Neural progenitor cell (in vitro differentiated cells): ENCODE data around the gene ZNRF1. TPM values are rescaled to one million over a fixed set of nuclear protein-coding genes. Genes with fewer than 3 reads are reported as not detected.

Source experiments
- DNase-seq: peaks from one replicate; pipeline ENCODE4 v3.0.0-alpha.2; 2016; ENCODE audit warnings: low spot score
- H2AFZ ChIP-seq: fragments of 200-600 bp; sonication (generic); replicated peaks from 2 replicates; pipeline ENCODE4 v1.6.1; 2016; ENCODE audit warnings: antibody characterized with exemption
- H3F3A ChIP-seq: fragments of 200-600 bp; sonication (generic); 2 replicates; pipeline ENCODE4 v1.6.1; 2016; ENCODE audit warnings: antibody characterized with exemption, low read depth
- H3K27ac ChIP-seq: fragments of 200-600 bp; sonication (generic); 2 replicates; pipeline ENCODE4 v1.5.1; 2016; ENCODE audit warnings: mild to moderate bottlenecking
- H3K27me3 ChIP-seq: fragments of 200-600 bp; sonication (generic); 2 replicates; pipeline ENCODE4 v1.6.1; 2016; ENCODE audit warnings: mild to moderate bottlenecking, moderate library complexity
- H3K36me3 ChIP-seq: fragments of 200-600 bp; sonication (generic); 2 replicates; pipeline ENCODE4 v1.5.1; 2016
- H3K4me1 ChIP-seq: fragments of 200-600 bp; sonication (generic); 2 replicates; pipeline ENCODE4 v1.6.1; 2016; ENCODE audit warnings: mixed run types
- H3K4me2 ChIP-seq: fragments of 200-600 bp; sonication (generic); 2 replicates; pipeline ENCODE4 v1.6.1; 2016
- H3K4me3 ChIP-seq: fragments of 200-600 bp; sonication (generic); 2 replicates; pipeline ENCODE4 v1.5.1; 2016
- H3K79me2 ChIP-seq: fragments of 200-600 bp; sonication (generic); 2 replicates; pipeline ENCODE4 v1.6.1; 2016; ENCODE audit warnings: low read depth
- H3K9ac ChIP-seq: fragments of 200-600 bp; sonication (generic); 2 replicates; pipeline ENCODE4 v1.6.1; 2016
- H3K9me3 ChIP-seq: fragments of 200-600 bp; sonication (generic); 2 replicates; pipeline ENCODE4 v1.5.1; 2016; ENCODE audit warnings: low read depth
- H4K20me1 ChIP-seq: fragments of 200-600 bp; sonication (generic); 2 replicates; pipeline ENCODE4 v1.6.1; 2016; ENCODE audit warnings: low read depth
- H3K27ac Mint-ChIP-seq: 3 replicates; pipeline ENCODE4 v1.8.0; 2021; ENCODE audit warnings: mixed read lengths
- H3K27me3 Mint-ChIP-seq: 2 replicates; pipeline ENCODE4 v1.8.0; 2022; ENCODE audit warnings: low read depth, mild to moderate bottlenecking, inconsistent platforms, moderate library complexity, mixed read lengths; ENCODE audit not compliant: insufficient read depth
- H3K36me3 Mint-ChIP-seq: 3 replicates; pipeline ENCODE4 v1.8.0; 2021; ENCODE audit warnings: mixed read lengths
- H3K4me1 Mint-ChIP-seq: 3 replicates; pipeline ENCODE4 v1.8.0; 2021; ENCODE audit warnings: mixed read lengths
- H3K4me3 Mint-ChIP-seq: 3 replicates; pipeline ENCODE4 v1.8.0; 2021; ENCODE audit warnings: mild to moderate bottlenecking, moderate library complexity, mixed read lengths
- H3K9me3 Mint-ChIP-seq: 3 replicates; pipeline ENCODE4 v1.8.0; 2020; ENCODE audit warnings: mixed read lengths
- CTCF ChIP-seq: fragments of 200-600 bp; sonication (generic); IDR thresholded peaks from 2 replicates; pipeline ENCODE4 v1.5.1; 2017; ENCODE audit warnings: antibody characterized with exemption, mild to moderate bottlenecking
- EZH2 ChIP-seq: fragments of 200-600 bp; sonication (generic); IDR thresholded peaks from 2 replicates; pipeline ENCODE4 v1.6.1; 2017; ENCODE audit warnings: antibody characterized with exemption, mild to moderate bottlenecking, moderate library complexity
- EZH2phosphoT487 ChIP-seq: fragments of 200-600 bp; sonication (generic); IDR thresholded peaks from 2 replicates; pipeline ENCODE4 v1.6.1; 2017; ENCODE audit warnings: antibody characterized with exemption
- total RNA-seq: library from RNA; depleted of rRNA; stranded (reverse); fragments of >200 nt; gene quantifications from 2 replicates; pipeline ENCODE4 v1.2.3, GENCODE V29; 2015; ENCODE audit warnings: low replicate concordance

The ZNRF1 gene
- total RNA-seq, 1 donor from 2014 or later: 9.3 TPM

GRCh38 chr16:74951206-74951605 is 47.6 kb upstream of the ZNRF1 start:
- peaks cover 38% of the 10 kb centered on the region for H3K36me3 Mint-ChIP-seq
- no peak overlapping the region for H3K27ac Mint-ChIP-seq
- no peak overlapping the region for H3K4me3 Mint-ChIP-seq
- no peak for TF ChIP-seq EZH2phosphoT487
- no peak for TF ChIP-seq EZH2
- TF ChIP-seq CTCF: no peak
- no peak overlapping the region for H3K4me2 ChIP-seq
- H3K27ac ChIP-seq: no peak overlapping the region
- H3K9me3 ChIP-seq: no peaks in the 10 kb centered on the region
- H3K4me1 Mint-ChIP-seq: peaks cover 7% of the 10 kb centered on the region
- no peak overlapping the region for H2AFZ ChIP-seq
- peaks cover 2% of the 10 kb centered on the region for H3K9me3 Mint-ChIP-seq
- no peak for DNase-seq
- H3K79me2 ChIP-seq: no peaks in the 10 kb centered on the region
- no peaks in the 10 kb centered on the region for H3K27me3 ChIP-seq
- H3K4me1 ChIP-seq: no peaks in the 10 kb centered on the region
- H3K9ac ChIP-seq: no peak overlapping the region
- H4K20me1 ChIP-seq: peaks cover 4% of the 10 kb centered on the region
- peaks cover 4% of the 10 kb centered on the region for H3K36me3 ChIP-seq
- H3F3A ChIP-seq: no peaks in the 10 kb centered on the region
- H3K27me3 Mint-ChIP-seq: peaks cover 2% of the 10 kb centered on the region
- no peak overlapping the region for H3K4me3 ChIP-seq

GRCh38 chr16:74951681-74952080 is 47.1 kb upstream of the ZNRF1 start:
- no peak overlapping the region for H2AFZ ChIP-seq
- TF ChIP-seq EZH2phosphoT487 (no peak), EZH2 (no peak), CTCF (no peak)
- no peak for DNase-seq
- H3K4me1 Mint-ChIP-seq: peaks cover 7% of the 10 kb centered on the region
- H4K20me1 ChIP-seq: peaks cover 4% of the 10 kb centered on the region
- no peaks in the 10 kb centered on the region for H3F3A ChIP-seq
- H3K27me3 ChIP-seq: no peaks in the 10 kb centered on the region
- H3K4me1 ChIP-seq: no peaks in the 10 kb centered on the region
- no peak overlapping the region for H3K9ac ChIP-seq
- peaks cover 4% of the 10 kb centered on the region for H3K36me3 ChIP-seq
- H3K27me3 Mint-ChIP-seq: peaks cover 2% of the 10 kb centered on the region
- H3K9me3 ChIP-seq: no peaks in the 10 kb centered on the region
- no peak overlapping the region for H3K4me3 Mint-ChIP-seq
- no peak overlapping the region for H3K4me2 ChIP-seq
- H3K4me3 ChIP-seq: no peak overlapping the region
- H3K27ac Mint-ChIP-seq: no peak overlapping the region
- no peak overlapping the region for H3K27ac ChIP-seq
- peaks cover 2% of the 10 kb centered on the region for H3K9me3 Mint-ChIP-seq
- peaks cover 42% of the 10 kb centered on the region for H3K36me3 Mint-ChIP-seq
- H3K79me2 ChIP-seq: no peaks in the 10 kb centered on the region

- H3K36me3 Mint-ChIP-seq: peaks cover 36% of the 10 kb centered on the region
- H3K27me3 ChIP-seq: no peaks in the 10 kb centered on the region
- no peaks in the 10 kb centered on the region for H3F3A ChIP-seq
- H3K9ac ChIP-seq: no peak overlapping the region
- no peak overlapping the region for H3K27ac ChIP-seq
- H3K9me3 Mint-ChIP-seq: peaks cover 2% of the 10 kb centered on the region
- peaks cover 2% of the 10 kb centered on the region for H3K27me3 Mint-ChIP-seq
- H2AFZ ChIP-seq: no peak overlapping the region
- H3K27ac Mint-ChIP-seq: peak overlapping the region; percentile 48
- H3K4me3 ChIP-seq: no peak overlapping the region
- H3K9me3 ChIP-seq: no peaks in the 10 kb centered on the region
- peaks cover 4% of the 10 kb centered on the region for H4K20me1 ChIP-seq
- no peaks in the 10 kb centered on the region for H3K79me2 ChIP-seq
- no peaks in the 10 kb centered on the region for H3K4me1 ChIP-seq
- no peak for DNase-seq
- peaks cover 4% of the 10 kb centered on the region for H3K36me3 ChIP-seq
- H3K4me1 Mint-ChIP-seq: peaks cover 7% of the 10 kb centered on the region
- no peak overlapping the region for H3K4me3 Mint-ChIP-seq
- TF ChIP-seq EZH2phosphoT487 (no peak), CTCF (no peak), EZH2 (no peak)
- H3K4me2 ChIP-seq: no peak overlapping the region
Measured at GRCh38 chr16:74954763-74955162, 44.1 kb upstream of the ZNRF1 start.

GRCh38 chr16:74973304-74973703 is 25.5 kb upstream of the ZNRF1 start:
- H3K36me3 ChIP-seq: no peaks in the 10 kb centered on the region
- peaks cover 15% of the 10 kb centered on the region for H3K79me2 ChIP-seq
- no peak overlapping the region for H3K4me3 Mint-ChIP-seq
- H3K4me3 ChIP-seq: no peak overlapping the region
- no peaks in the 10 kb centered on the region for H3K27me3 ChIP-seq
- no peak overlapping the region for H2AFZ ChIP-seq
- no peak overlapping the region for H3K27ac Mint-ChIP-seq
- TF ChIP-seq EZH2 (no peak), EZH2phosphoT487 (no peak), CTCF (no peak)
- H3K9me3 ChIP-seq: no peaks in the 10 kb centered on the region
- H3K27ac ChIP-seq: no peak overlapping the region
- no peak overlapping the region for H3K9ac ChIP-seq
- no peaks in the 10 kb centered on the region for H3F3A ChIP-seq
- H3K9me3 Mint-ChIP-seq: no peaks in the 10 kb centered on the region
- H3K4me2 ChIP-seq: no peak overlapping the region
- H4K20me1 ChIP-seq: peaks cover 13% of the 10 kb centered on the region
- no peaks in the 10 kb centered on the region for H3K4me1 ChIP-seq
- peaks cover 11% of the 10 kb centered on the region for H3K36me3 Mint-ChIP-seq
- peaks cover 3% of the 10 kb centered on the region for H3K4me1 Mint-ChIP-seq
- peaks cover 2% of the 10 kb centered on the region for H3K27me3 Mint-ChIP-seq
- no peak for DNase-seq
